ENCODE measurements around the gene OCEL1.

The OCEL1 gene, protein sequence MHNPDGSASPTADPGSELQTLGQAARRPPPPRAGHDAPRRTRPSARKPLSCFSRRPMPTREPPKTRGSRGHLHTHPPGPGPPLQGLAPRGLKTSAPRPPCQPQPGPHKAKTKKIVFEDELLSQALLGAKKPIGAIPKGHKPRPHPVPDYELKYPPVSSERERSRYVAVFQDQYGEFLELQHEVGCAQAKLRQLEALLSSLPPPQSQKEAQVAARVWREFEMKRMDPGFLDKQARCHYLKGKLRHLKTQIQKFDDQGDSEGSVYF

DNA sequence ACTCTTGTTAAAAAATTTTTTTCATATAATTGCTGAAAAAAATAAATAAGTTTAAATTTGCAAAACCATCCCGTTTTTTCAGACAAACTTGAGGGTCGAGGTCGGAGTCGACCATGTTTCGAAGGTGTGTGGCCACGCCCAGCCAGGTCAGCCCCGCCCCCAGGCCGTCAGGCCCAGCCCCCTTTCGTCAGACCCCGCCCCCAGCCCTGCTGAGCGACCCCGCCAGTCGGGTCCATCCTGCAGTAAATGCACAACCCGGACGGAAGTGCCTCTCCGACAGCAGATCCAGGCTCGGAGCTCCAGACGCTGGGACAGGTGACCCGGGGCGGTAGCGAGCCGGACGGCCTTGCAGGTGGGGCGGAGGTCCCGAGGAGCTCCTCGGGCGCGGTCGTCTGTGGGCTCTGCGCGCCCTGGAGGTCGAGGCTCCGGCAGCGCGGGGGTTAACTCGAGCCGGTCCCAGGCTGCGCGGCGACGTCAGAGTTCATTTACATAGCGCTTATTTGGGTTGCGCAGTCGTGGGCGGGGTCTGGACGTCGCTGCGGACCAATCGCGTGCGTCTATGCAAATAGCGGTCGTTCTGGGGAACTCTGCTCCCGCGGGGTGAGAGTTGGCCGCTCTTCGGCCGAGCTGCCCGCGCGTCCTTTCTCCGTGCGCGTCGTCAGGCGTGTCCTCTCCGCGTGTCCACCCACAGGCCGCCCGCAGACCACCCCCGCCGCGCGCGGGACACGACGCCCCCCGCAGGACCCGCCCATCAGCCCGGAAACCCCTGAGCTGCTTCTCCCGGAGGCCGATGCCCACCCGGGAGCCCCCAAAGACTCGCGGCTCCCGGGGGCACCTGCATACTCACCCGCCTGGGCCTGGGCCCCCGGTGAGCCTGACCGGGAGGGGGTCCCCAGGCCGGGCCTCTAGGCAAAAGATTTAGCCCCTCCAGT lies at the start of gene OCEL1:
Gene OCEL1, plus strand, starts transcription at position 225 of the 932 bp plus-strand sequence. Its CDS starts 22 bp downstream, at position 247.
- TF ChIP-seq, protein P1, sequence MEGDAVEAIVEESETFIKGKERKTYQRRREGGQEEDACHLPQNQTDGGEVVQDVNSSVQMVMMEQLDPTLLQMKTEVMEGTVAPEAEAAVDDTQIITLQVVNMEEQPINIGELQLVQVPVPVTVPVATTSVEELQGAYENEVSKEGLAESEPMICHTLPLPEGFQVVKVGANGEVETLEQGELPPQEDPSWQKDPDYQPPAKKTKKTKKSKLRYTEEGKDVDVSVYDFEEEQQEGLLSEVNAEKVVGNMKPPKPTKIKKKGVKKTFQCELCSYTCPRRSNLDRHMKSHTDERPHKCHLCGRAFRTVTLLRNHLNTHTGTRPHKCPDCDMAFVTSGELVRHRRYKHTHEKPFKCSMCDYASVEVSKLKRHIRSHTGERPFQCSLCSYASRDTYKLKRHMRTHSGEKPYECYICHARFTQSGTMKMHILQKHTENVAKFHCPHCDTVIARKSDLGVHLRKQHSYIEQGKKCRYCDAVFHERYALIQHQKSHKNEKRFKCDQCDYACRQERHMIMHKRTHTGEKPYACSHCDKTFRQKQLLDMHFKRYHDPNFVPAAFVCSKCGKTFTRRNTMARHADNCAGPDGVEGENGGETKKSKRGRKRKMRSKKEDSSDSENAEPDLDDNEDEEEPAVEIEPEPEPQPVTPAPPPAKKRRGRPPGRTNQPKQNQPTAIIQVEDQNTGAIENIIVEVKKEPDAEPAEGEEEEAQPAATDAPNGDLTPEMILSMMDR (IDR thresholded peaks at IDR 0.05; ENCODE audit: control insufficient read depth, extremely low read depth, insufficient read depth) = no peak
- DNase-seq (ENCODE audit: low read depth) = peak; percentile 97
- H3K4me3 ChIP-seq (ENCODE audit: low read depth, low read length) = peak within 1 kb of the TSS; percentile 64

DNA sequence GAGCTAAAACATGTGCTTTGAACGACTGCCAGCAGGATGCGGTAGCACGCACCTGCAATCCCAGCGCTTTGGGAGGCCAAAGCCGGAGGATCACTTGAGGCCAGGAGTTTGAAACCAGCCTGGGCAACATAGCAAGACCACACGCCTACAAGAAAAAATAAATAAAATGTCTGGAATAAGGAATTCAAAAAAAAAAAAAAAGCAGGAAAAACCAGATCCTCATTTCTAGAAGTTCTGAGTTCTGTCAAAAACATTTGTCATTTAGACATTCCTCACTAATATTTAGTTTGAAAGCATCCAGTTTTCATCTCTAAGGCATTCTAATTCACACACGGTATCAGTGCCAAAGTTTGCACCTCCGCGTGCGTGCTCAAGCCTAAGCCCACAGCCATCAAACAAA lies 47.7 kb upstream of the OCEL1 start:
- H3K4me3 ChIP-seq (ENCODE audit: low read depth, low read length) = no peak overlapping the region
- no peak for DNase-seq (ENCODE audit: low read depth)
- TF ChIP-seq, protein P1 (IDR thresholded peaks at IDR 0.05; ENCODE audit: control insufficient read depth, extremely low read depth, insufficient read depth) = no peak

DNA sequence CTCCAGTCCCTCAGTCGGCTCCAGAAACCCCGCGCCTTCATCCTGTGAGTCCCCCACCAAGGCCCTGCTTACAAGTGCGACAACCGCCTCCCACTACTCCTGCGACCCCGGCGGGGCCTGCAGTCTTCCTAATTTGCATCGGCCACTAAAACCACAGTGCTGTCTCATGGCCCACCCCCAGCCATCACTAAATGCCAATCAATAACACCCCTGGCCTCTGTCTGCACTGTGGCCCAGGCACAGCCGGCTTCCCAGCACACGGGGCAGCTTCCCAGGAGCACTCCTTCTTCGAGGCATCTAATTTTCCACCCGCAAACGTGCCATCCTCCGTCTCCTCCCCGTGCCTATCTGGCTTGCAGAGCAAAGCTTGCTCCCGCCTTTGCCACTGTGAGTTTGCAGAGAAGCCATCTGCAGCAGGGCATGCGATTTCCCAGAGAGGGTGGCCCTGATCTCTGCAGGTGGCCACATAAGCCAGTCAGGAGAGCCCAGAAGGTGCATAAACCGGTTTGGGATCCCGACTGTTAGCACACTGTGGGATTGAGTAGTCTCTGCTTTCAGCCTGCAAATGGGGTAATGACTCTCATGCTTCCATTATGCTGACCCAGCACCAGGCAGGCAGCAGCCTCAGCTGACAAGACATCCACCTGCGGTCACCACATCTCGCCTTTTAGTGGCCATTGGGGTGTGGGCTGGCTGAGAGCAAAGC lies 44.9 kb upstream of the OCEL1 start:
- TF ChIP-seq, protein P1 (IDR thresholded peaks at IDR 0.05; ENCODE audit: control insufficient read depth, extremely low read depth, insufficient read depth) = no peak
- no peak for DNase-seq (ENCODE audit: low read depth)
- H3K4me3 ChIP-seq (ENCODE audit: low read depth, low read length) = no peak overlapping the region

DNA sequence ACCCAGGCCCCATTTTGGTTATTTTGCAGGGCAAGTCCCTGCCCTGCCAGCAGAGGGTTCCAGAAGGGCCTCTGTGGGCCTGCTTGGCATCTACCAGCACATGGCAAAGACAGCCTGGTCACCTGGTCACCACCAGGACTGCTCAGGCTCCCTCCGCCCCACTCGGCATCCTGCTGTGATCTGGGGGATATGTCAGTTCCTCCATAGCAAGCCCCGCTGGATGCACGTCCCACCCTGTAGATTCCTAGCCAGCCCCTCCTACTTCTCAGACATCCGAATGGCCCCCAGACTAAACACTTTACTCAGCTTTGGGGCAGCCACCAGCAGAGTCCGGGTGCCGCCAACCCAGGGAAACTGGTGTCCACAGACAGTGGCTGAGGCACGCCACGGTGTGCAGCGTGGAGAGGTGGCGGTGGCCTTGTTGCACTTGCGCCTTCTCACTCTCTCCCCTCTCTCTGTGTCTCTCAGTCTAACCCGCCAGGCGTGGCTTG lies 42.7 kb upstream of the OCEL1 start:
- TF ChIP-seq, protein P1 (IDR thresholded peaks at IDR 0.05; ENCODE audit: control insufficient read depth, extremely low read depth, insufficient read depth) = no peak
- no peak for DNase-seq (ENCODE audit: low read depth)
- no peak overlapping the region for H3K4me3 ChIP-seq (ENCODE audit: low read depth, low read length)

DNA sequence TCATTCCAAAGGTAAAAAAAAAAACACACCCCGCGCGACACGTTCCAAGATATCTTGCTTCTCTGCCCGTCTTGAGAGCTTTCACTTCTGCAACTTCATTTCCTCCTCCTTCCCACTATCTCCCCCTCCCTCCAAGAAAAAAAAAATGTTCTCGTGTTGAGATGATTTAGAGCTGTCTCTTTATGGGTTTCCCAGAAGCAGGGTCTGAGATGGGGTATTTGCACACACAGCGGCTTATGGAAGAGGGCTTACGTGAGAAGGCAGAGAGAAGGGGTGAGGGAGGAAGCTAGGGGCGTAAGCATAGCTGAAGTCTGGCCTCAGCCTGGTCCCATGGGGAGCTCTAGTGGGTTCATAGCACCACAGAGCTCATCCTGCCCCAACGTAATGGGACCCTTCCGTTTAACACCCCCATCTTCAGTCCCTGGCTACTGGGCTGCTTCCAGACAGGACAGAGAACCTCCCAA lies 42.1 kb upstream of the OCEL1 start:
- DNase-seq (ENCODE audit: low read depth) = no peak
- TF ChIP-seq, protein P1 (IDR thresholded peaks at IDR 0.05; ENCODE audit: control insufficient read depth, extremely low read depth, insufficient read depth) = no peak
- H3K4me3 ChIP-seq (ENCODE audit: low read depth, low read length) = no peak overlapping the region

DNA sequence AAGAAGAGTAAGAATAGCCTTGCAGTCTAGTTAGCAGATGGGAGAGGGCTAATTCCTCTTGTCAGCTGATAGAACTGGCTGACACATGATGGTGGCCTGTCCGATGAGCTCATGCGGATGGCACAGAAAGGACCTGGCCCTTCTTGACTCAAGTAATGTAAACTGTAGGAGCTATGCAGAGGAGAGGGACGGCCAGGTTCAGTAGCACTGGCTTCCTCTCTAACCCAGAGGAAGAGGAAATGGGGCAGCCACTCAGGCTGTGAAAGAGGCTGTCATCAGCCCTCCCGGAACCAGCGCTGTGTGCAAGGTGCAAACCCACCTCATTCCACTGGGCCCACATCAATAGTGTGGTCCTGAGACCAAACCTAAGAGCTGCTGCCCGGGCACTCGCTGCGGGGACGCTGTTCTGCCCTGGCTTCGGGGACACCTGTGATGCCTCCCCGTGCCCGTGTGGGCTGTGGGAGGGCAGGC lies 41.6 kb upstream of the OCEL1 start:
- DNase-seq (ENCODE audit: low read depth) = no peak
- TF ChIP-seq, protein P1 (IDR thresholded peaks at IDR 0.05; ENCODE audit: control insufficient read depth, extremely low read depth, insufficient read depth) = no peak
- no peak overlapping the region for H3K4me3 ChIP-seq (ENCODE audit: low read depth, low read length)
